K562 (cell line): ENCODE measurements around the gene TBC1D7. TPM values are rescaled to one million over a fixed set of nuclear protein-coding genes. Genes with fewer than 3 reads are reported as not detected.

Experiments
- ATAC-seq: fragments of 200-7000 bp; cut with Tn5 transposase; 3 replicates; pipeline ENCODE4 v1.9.1; 2020; ENCODE audit warnings: moderate library complexity
- BruUV-seq: library from RNA; stranded (reverse); fragments of 400-500 nt; replicated peaks from 2 replicates; lab custom pipeline; 2021; lab: Mats Ljungman, UMichigan
- CTCF ChIA-PET: fragments of 300-600 bp; formaldehyde crosslinking; extraction: SDS; loops from one replicate; lab custom pipeline; 2021; ENCODE audit warnings: low intra/inter-chr PET ratio; lab: Yijun Ruan, JAX
- POLR2A ChIA-PET: fragments of 300-600, 350-650 bp; sonication (Branson Sonifier 250); formaldehyde crosslinking; extraction: SDS; loops from one replicate; lab custom pipeline; 2021; ENCODE audit warnings: antibody characterized with exemption, inconsistent platforms; lab: Yijun Ruan, JAX
- DNase-seq, 4 experiments: peaks; one replicate each; pipeline versions ENCODE4 v3.0.0 to v3.0.0-alpha.2; 2011 to 2018; ENCODE audit warnings: low spot score in 3 of 4, mixed read lengths in 3 of 4; ENCODE audit errors: extremely low read depth in 1 of 4
- FAIRE-seq: peaks from 2 replicates; lab custom pipeline; 2011; peaks lifted over from hg19 to GRCh38; lab: Jason Lieb, UNC
- H2AFZ ChIP-seq: 2 replicates; pipeline ENCODE4 v1.6.0; 2011; ENCODE audit warnings: low read depth, low read length, control low read depth, inconsistent platforms
- H3K27ac ChIP-seq: fragments of 200-600 bp; 3 replicates; pipeline ENCODE4 v1.8.0; 2011; ENCODE audit warnings: low read depth, mild to moderate bottlenecking, control low read depth, inconsistent platforms, low read length, moderate library complexity, mixed read lengths; ENCODE audit errors: extremely low read depth
- H3K27me3 ChIP-seq, 2 experiments: fragments of 300-600 bp in 1 of 2; 2 replicates in 1 of 2; 3 replicates in 1 of 2; pipeline versions ENCODE4 v1.6.0 to v1.8.0; 2011; ENCODE audit warnings: inconsistent platforms in 2 of 2, low read length in 2 of 2, mild to moderate bottlenecking in 1 of 2, mixed read lengths in 1 of 2, moderate library complexity in 1 of 2; ENCODE audit not compliant: control insufficient read depth in 2 of 2, insufficient read depth in 2 of 2
- H3K36me3 ChIP-seq: fragments of 300-600 bp; 3 replicates; pipeline ENCODE4 v1.8.0; 2011; ENCODE audit warnings: mild to moderate bottlenecking, low read length, inconsistent platforms; ENCODE audit not compliant: control insufficient read depth, insufficient read depth
- H3K4me1 ChIP-seq, 2 experiments: fragments of 200-600 bp in 1 of 2; replicated peaks in 1 of 2; 2 replicates in 1 of 2; 3 replicates in 1 of 2; pipeline versions ENCODE4 v1.5.1 to v1.8.0; 2011; ENCODE audit warnings: inconsistent platforms in 2 of 2, low read length in 2 of 2, mild to moderate bottlenecking in 1 of 2, mixed read lengths in 1 of 2, moderate library complexity in 1 of 2; ENCODE audit not compliant: control insufficient read depth in 2 of 2, insufficient read depth in 2 of 2
- H3K4me2 ChIP-seq: 2 replicates; pipeline ENCODE4 v1.6.1; 2011; ENCODE audit warnings: low read length, control low read depth, inconsistent platforms, mixed read lengths; ENCODE audit not compliant: insufficient read depth
- H3K4me3 ChIP-seq: fragments of 200-600 bp; sonication (generic), shearing (Covaris generic); 2 replicates; pipeline ENCODE4 v1.5.1; 2016; ENCODE audit warnings: control low read depth, inconsistent platforms
- H3K79me2 ChIP-seq: fragments of 200-600 bp; 3 replicates; pipeline ENCODE4 v1.8.0; 2011; ENCODE audit warnings: low read length, inconsistent platforms; ENCODE audit not compliant: control insufficient read depth, insufficient read depth
- H3K9ac ChIP-seq, 2 experiments: 2 replicates each; pipeline versions ENCODE4 v1.6.0 to v1.6.1; 2011; ENCODE audit warnings: low read depth in 2 of 2, low read length in 2 of 2, control low read depth in 1 of 2, inconsistent platforms in 1 of 2, mild to moderate bottlenecking in 1 of 2, mixed read lengths in 1 of 2; ENCODE audit not compliant: insufficient read depth in 1 of 2
- H3K9me1 ChIP-seq: one replicate; pipeline ENCODE4 v1.6.0; 2011; ENCODE audit warnings: inconsistent platforms, mild to moderate bottlenecking, low read length, moderate library complexity; ENCODE audit not compliant: control insufficient read depth, insufficient read depth
- H3K9me3 ChIP-seq: replicated peaks from 2 replicates; pipeline ENCODE4 v1.5.1; 2011; ENCODE audit warnings: low read depth, low read length, inconsistent platforms; ENCODE audit not compliant: control insufficient read depth, insufficient read depth
- H4K20me1 ChIP-seq: replicated peaks from 2 replicates; pipeline ENCODE4 v1.6.1; 2011; ENCODE audit warnings: low read length, inconsistent platforms, mixed read lengths; ENCODE audit not compliant: control insufficient read depth, insufficient read depth
- MYBL2 ChIP-seq, 2 experiments: fragments of 450-650 bp in 1 of 2; sonication (generic) in 1 of 2; formaldehyde crosslinking in 1 of 2; IDR thresholded peaks; 2 replicates each; pipeline versions ENCODE4 v1.6.1 to v1.8.1; 2017 to 2022; ENCODE audit warnings: borderline replicate concordance in 1 of 2, inconsistent platforms in 1 of 2, low read depth in 1 of 2, mild to moderate bottlenecking in 1 of 2, missing genetic modification reagents in 1 of 2, moderate library complexity in 1 of 2
- NCOA6 ChIP-seq: fragments of 450-650 bp; IDR thresholded peaks from 2 replicates; pipeline ENCODE4 v1.6.1; 2017; ENCODE audit warnings: mild to moderate bottlenecking
- PTBP1 ChIP-seq: fragments of 200-400 bp; formaldehyde crosslinking; IDR thresholded peaks from 2 replicates; pipeline ENCODE4 v1.6.1; 2017; ENCODE audit warnings: low read depth, low read length
- REST ChIP-seq, 2 experiments: fragments of 450-650 bp; formaldehyde crosslinking in 1 of 2; IDR thresholded peaks; 2 replicates each; pipeline versions ENCODE4 v1.4.0 to v1.6.1; 2014 to 2020; ENCODE audit warnings: mild to moderate bottlenecking in 2 of 2, borderline replicate concordance in 1 of 2, low read depth in 1 of 2
- ZNF184 ChIP-seq: sonication (generic); formaldehyde crosslinking; IDR thresholded peaks from 2 replicates; pipeline ENCODE4 v1.5.0; 2020; ENCODE audit warnings: missing genetic modification reagents
- ZNF644 ChIP-seq: fragments of 200-800 bp; sonication (Bioruptor generic); IDR thresholded peaks from 2 replicates; pipeline ENCODE4 v1.6.1; 2016; ENCODE audit warnings: low read depth, missing genetic modification characterization, missing compliant biosample characterization
- ZNF695 ChIP-seq: fragments of 450-650 bp; formaldehyde crosslinking; IDR thresholded peaks from 2 replicates; pipeline ENCODE4 v1.4.0; 2020; ENCODE audit warnings: mild to moderate bottlenecking, moderate library complexity
- ZNF717 ChIP-seq: fragments of 250-450 bp; sonication (Bioruptor Pico); IDR thresholded peaks from 2 replicates; pipeline ENCODE4 v1.5.0; 2021
- WGBS: fragments of 100-300 bp; shearing (Covaris generic); methylation state at CpG from one replicate; pipeline ENCODE4 v1.1.6; 2016; ENCODE audit warnings: low coverage, mixed read lengths; ENCODE audit not compliant: insufficient coverage; ENCODE audit errors: missing lambda C conversion rate; 5-methylcytosine and 5-hydroxymethylcytosine counted together
- in situ Hi-C: fragments of 300-500 bp; cut with MboI; formaldehyde crosslinking; loops from 4 replicates; pipeline ENCODE4 v1.15.0; 2018; ENCODE audit warnings: inconsistent platforms, mixed read lengths
- intact Hi-C: fragments of 100-400 bp; cut with micrococcal nuclease; formaldehyde crosslinking; loops from 2 replicates; pipeline ENCODE4 v1.14.2; 2022
- polyA plus RNA-seq, 8 experiments: library from polyadenylated mRNA; depleted of rRNA in 4 of 8; stranded (reverse) in 5 of 8; unstranded in 3 of 8; fragments of >200 nt; fragmentation: Nextera tagmentation in 2 of 8; fragmentation: Illumina TruSeq in 1 of 8; extraction: Ambion mirVana in 2 of 8; extraction: Trizol in 1 of 8; gene quantifications; 2 replicates each; pipeline versions ENCODE4 v1.2.1 to v1.2.3, GENCODE V29; 2011 to 2014; ENCODE audit warnings: inconsistent platforms in 1 of 8, missing spikeins in 1 of 8
- total RNA-seq, 7 experiments: library from RNA; depleted of rRNA in 6 of 7; stranded (reverse); fragments of >200 nt in 6 of 7; fragmentation: Illumina TruSeq in 2 of 7; extraction: Trizol in 2 of 7; gene quantifications; 2 replicates each; pipeline versions ENCODE4 v1.2.1 to v1.2.3, GENCODE V29; 2011 to 2021; ENCODE audit warnings: low replicate concordance in 1 of 7

The TBC1D7 gene
- total and polyA plus RNA-seq, 9 of the 15 experiments (the other 6 are each of a cell fraction or from before 2014, with no cell fraction given): 49.4 to 107 (median 61.1) TPM

GRCh38 chr6:13295576-13295975 lies 32.8 kb downstream of the TBC1D7 start:
- no peak overlapping the region for H2AFZ ChIP-seq
- TF ChIP-seq ZNF695 (no peak), ZNF644 (no peak), ZNF717 (CRISPR knock-in tag) (no peak), PTBP1 (no peak), NCOA6 (no peak), MYBL2 (IDR thresholded peaks at IDR 0.05; ENCODE audit: low read depth) (no peak), MYBL2 (CRISPR knock-in tag; IDR thresholded peaks at IDR 0.05; ENCODE audit: borderline replicate concordance) (no peak), REST (IDR thresholded peaks at IDR 0.05; ENCODE audit: borderline replicate concordance) (no peak), REST (CRISPR knock-in tag; IDR thresholded peaks at IDR 0.05; ENCODE audit: low read depth) (no peak), ZNF184 (CRISPR knock-in tag) (no peak)
- TF ChIP-seq, all 486 proteins: peak for 0
- in situ Hi-C loops (no loop called here), intact Hi-C loops (no loop called here)
- H3K27ac ChIP-seq: no peak overlapping the region
- no peak overlapping the region for H3K4me3 ChIP-seq
- H3K27me3 ChIP-seq: no peaks in the 10 kb centered on the region
- BruUV-seq: no TSS peak
- no peak overlapping the region; a peak in 1 of 4 replicates for H3K9ac ChIP-seq
- no peaks in the 10 kb centered on the region for H3K79me2 ChIP-seq
- no peak for DNase-seq
- no peaks in the 10 kb centered on the region for H3K9me1 ChIP-seq
- ChIA-PET POLR2A (no interaction called here), CTCF (no interaction called here)
- H4K20me1 ChIP-seq: no peaks in the 10 kb centered on the region
- no peaks in the 10 kb centered on the region for H3K9me3 ChIP-seq
- FAIRE-seq: no peak
- H3K36me3 ChIP-seq: peaks cover 36% of the 10 kb centered on the region; the same call in 2 of the 3 replicates
- 84% methylated on average over 11 of the region's 11 CpGs for WGBS
- no peak for ATAC-seq
- H3K4me2 ChIP-seq: no peak overlapping the region
- H3K4me1 ChIP-seq: peaks cover under 1 to 4% of the 10 kb centered on the region in 2 experiments; a peak in 1 of 5 replicates
